Panc1 (cell line): ENCODE data around the gene CCDC197. TPM values are rescaled to one million over a fixed set of nuclear protein-coding genes. Genes with fewer than 3 reads are reported as not detected.

ENCODE experiments used
- ATAC-seq: fragments of 200-7000 bp; cut with Tn5 transposase; 2 replicates; pipeline ENCODE4 v1.9.1; 2020; ENCODE audit warnings: mild to moderate bottlenecking, moderate library complexity
- BruUV-seq: library from RNA; stranded (reverse); fragments of 400-500 nt; replicated peaks from 2 replicates; lab custom pipeline; 2021; lab: Mats Ljungman, UMichigan
- CTCF ChIA-PET: fragments of 300-600 bp; sonication (Branson Sonifier 250); formaldehyde crosslinking; loops from one replicate; lab custom pipeline; 2022; ENCODE audit warnings: antibody characterized with exemption; lab: Charles Lee
- POLR2A ChIA-PET: fragments of 300-600 bp; sonication (Branson Sonifier 250); formaldehyde crosslinking; loops from one replicate; lab custom pipeline; 2022; ENCODE audit warnings: antibody characterized with exemption; lab: Charles Lee
- DNase-seq: peaks from one replicate; pipeline ENCODE4 v3.0.0-alpha.2; 2010; ENCODE audit warnings: low read depth, low spot score
- H3K27ac ChIP-seq: 2 replicates; pipeline ENCODE4 v1.5.1; 2011; ENCODE audit warnings: mild to moderate bottlenecking, low read length, inconsistent platforms
- H3K27me3 ChIP-seq: fragments of 200-500 bp; sonication (Bioruptor generic); 2 replicates; pipeline ENCODE4 v1.6.0; 2014; ENCODE audit warnings: low read length, inconsistent platforms; ENCODE audit not compliant: control insufficient read depth, insufficient read depth
- H3K36me3 ChIP-seq: fragments of 200-500 bp; sonication (Bioruptor generic); 2 replicates; pipeline ENCODE4 v1.5.1; 2014; ENCODE audit warnings: inconsistent platforms, mild to moderate bottlenecking, low read length, moderate library complexity; ENCODE audit not compliant: control insufficient read depth, insufficient read depth
- H3K4me1 ChIP-seq: 2 replicates; pipeline ENCODE4 v1.5.1; 2011; ENCODE audit warnings: inconsistent platforms, mild to moderate bottlenecking, low read length, moderate library complexity; ENCODE audit not compliant: control insufficient read depth, insufficient read depth
- H3K4me3 ChIP-seq, 2 experiments: 2 replicates each; pipeline ENCODE4 v1.5.1; 2011 to 2012; ENCODE audit warnings: low read depth in 2 of 2, low read length in 2 of 2, mild to moderate bottlenecking in 2 of 2, inconsistent platforms in 1 of 2, moderate library complexity in 1 of 2
- H3K9me3 ChIP-seq: fragments of 200-500 bp; sonication (Bioruptor generic); 2 replicates; pipeline ENCODE4 v1.5.1; 2014; ENCODE audit warnings: low read depth, mild to moderate bottlenecking, inconsistent platforms, low read length, moderate library complexity; ENCODE audit not compliant: control insufficient read depth, insufficient read depth
- POLR2AphosphoS5 ChIP-seq: IDR thresholded peaks from 2 replicates; pipeline ENCODE4 v1.6.1; 2012; ENCODE audit warnings: mild to moderate bottlenecking, low read depth, low read length, moderate library complexity
- REST ChIP-seq, 2 experiments: IDR thresholded peaks; 2 replicates each; pipeline ENCODE4 v1.6.1; 2011 to 2012; ENCODE audit warnings: low read depth in 2 of 2, control low read depth in 1 of 2, low read length in 1 of 2, mild to moderate bottlenecking in 1 of 2, moderate library complexity in 1 of 2; ENCODE audit not compliant: insufficient read depth in 1 of 2
- SIN3A ChIP-seq: IDR thresholded peaks from 2 replicates; pipeline ENCODE4 v1.6.1; 2012; ENCODE audit warnings: low read depth, mild to moderate bottlenecking, low read length, moderate library complexity, borderline replicate concordance; ENCODE audit not compliant: insufficient read depth
- TCF7L2 ChIP-seq: IDR thresholded peaks from 2 replicates; pipeline ENCODE4 v1.6.1; 2011; ENCODE audit warnings: mild to moderate bottlenecking, low read depth, low read length, inconsistent platforms
- in situ Hi-C: cut with HindIII; loops from 2 replicates; pipeline ENCODE4 v1.10.0; 2016; ENCODE audit warnings: low sequenced_read_pairs, low pct_unique_long_range_greater_than_20kb
- intact Hi-C: fragments of 100-400 bp; cut with micrococcal nuclease; formaldehyde crosslinking; loops from one replicate; pipeline ENCODE4 v1.10.0; 2022; ENCODE audit not compliant: unreplicated experiment
- total RNA-seq: library from RNA; stranded (reverse); gene quantifications from one replicate; pipeline ENCODE4 v1.2.1, GENCODE V29; 2021; ENCODE audit not compliant: unreplicated experiment
- TF ChIP-seq, protein P1 (sequence below): fragments of 450-650 bp; IDR thresholded peaks from 2 replicates; pipeline ENCODE4 v1.5.1; 2017; ENCODE audit warnings: mild to moderate bottlenecking

Gene CCDC197
- total RNA-seq, 1 experiment from 2014 or later: not detected

DNA sequence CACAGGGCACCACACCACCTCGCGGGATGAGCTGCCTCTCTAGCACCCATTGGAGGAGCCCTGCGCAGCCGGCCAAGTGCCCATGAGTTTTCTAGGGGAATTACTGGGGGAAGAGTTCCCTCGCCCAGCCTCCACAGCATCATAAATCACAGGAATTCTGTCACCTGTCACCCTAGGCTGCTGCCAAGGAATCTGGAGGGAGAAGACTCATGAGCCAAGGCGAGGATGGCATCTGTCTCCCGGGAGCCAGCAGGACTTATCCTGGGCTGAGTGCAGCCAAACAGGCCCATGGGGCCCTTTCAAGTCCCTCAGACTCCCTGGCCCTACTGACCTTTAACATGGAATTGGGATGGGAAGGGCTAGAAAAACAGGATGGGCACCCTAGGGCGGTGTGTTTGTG is 21.2 kb downstream of the CCDC197 start:
- no peak for DNase-seq
- Histone ChIP-seq H3K9me3 (no peaks in the 10 kb centered on the region), H3K4me3 (no peak overlapping the region), H3K27ac (no peak overlapping the region), H3K36me3 (no peaks in the 10 kb centered on the region), H3K27me3 (no peaks in the 10 kb centered on the region), H3K4me1 (no peaks in the 10 kb centered on the region)
- intact Hi-C loops: no loop called here
- no TSS peak for BruUV-seq
- no peak for ATAC-seq
- in situ Hi-C loops: no loop called here
- TF ChIP-seq TCF7L2 (no peak), POLR2AphosphoS5 (no peak), SIN3A (no peak), REST (IDR thresholded peaks at IDR 0.05; ENCODE audit: insufficient read depth in 1 of 2, low read depth in 2 of 2, low read length in 1 of 2) (no peak)
- TF ChIP-seq, protein P1, sequence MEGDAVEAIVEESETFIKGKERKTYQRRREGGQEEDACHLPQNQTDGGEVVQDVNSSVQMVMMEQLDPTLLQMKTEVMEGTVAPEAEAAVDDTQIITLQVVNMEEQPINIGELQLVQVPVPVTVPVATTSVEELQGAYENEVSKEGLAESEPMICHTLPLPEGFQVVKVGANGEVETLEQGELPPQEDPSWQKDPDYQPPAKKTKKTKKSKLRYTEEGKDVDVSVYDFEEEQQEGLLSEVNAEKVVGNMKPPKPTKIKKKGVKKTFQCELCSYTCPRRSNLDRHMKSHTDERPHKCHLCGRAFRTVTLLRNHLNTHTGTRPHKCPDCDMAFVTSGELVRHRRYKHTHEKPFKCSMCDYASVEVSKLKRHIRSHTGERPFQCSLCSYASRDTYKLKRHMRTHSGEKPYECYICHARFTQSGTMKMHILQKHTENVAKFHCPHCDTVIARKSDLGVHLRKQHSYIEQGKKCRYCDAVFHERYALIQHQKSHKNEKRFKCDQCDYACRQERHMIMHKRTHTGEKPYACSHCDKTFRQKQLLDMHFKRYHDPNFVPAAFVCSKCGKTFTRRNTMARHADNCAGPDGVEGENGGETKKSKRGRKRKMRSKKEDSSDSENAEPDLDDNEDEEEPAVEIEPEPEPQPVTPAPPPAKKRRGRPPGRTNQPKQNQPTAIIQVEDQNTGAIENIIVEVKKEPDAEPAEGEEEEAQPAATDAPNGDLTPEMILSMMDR: no peak
- ChIA-PET CTCF (no interaction called here), POLR2A (no interaction called here)

DNA sequence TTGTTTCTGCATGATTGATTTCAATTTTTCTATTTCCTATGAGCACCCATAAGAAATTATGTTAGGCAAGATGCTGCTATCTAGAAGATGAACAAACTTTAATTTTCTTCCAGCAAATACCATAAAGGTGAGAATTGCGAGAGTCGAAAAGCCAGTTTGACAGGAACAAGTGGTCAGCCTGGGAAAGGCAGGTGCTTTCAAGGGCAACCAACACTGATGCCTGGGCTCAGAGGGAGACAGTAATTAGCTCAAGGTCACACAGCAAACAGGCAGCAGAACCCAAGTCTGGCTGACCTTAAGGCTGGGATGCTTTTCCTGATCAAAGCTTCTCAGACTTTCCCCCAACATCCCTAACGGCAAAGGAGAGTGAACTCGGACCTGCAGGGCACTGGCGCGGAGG is 22.2 kb downstream of the CCDC197 start:
- TF ChIP-seq, protein P1: no peak
- no peak for TF ChIP-seq POLR2AphosphoS5
- TF ChIP-seq TCF7L2: no peak
- no peak for TF ChIP-seq SIN3A
- no peak for TF ChIP-seq REST (IDR thresholded peaks at IDR 0.05; ENCODE audit: insufficient read depth in 1 of 2, low read depth in 2 of 2, low read length in 1 of 2)
- ChIA-PET POLR2A (no interaction called here), CTCF (no interaction called here)
- no peaks in the 10 kb centered on the region for H3K4me1 ChIP-seq
- H3K9me3 ChIP-seq: no peaks in the 10 kb centered on the region
- no TSS peak for BruUV-seq
- no peaks in the 10 kb centered on the region for H3K36me3 ChIP-seq
- ATAC-seq (no peak), DNase-seq (no peak)
- intact Hi-C loops (no loop called here), in situ Hi-C loops (no loop called here)
- H3K27me3 ChIP-seq: no peaks in the 10 kb centered on the region
- H3K27ac ChIP-seq: no peak overlapping the region
- no peak overlapping the region for H3K4me3 ChIP-seq
